HepG2 (cell line): ENCODE results near the gene TNFRSF6B. TPM values are rescaled to one million over a fixed set of nuclear protein-coding genes. Genes with fewer than 3 reads are reported as not detected.

Experiments used
- ATAC-seq: fragments of 200-7000 bp; cut with Tn5 transposase; 3 replicates; pipeline ENCODE4 v1.9.1; 2020; ENCODE audit warnings: mild to moderate bottlenecking, moderate library complexity
- BruUV-seq: library from RNA; stranded (reverse); fragments of 400-500 nt; replicated peaks from 2 replicates; lab custom pipeline; 2021; lab: Mats Ljungman, UMichigan
- CTCF ChIA-PET: fragments of 300-600 bp; formaldehyde crosslinking; extraction: SDS; loops from one replicate; lab custom pipeline; 2021; ENCODE audit warnings: low total read pairs, inconsistent platforms, low intra/inter-chr PET ratio; lab: Yijun Ruan, JAX
- POLR2A ChIA-PET: fragments of 350-600 bp; sonication (Branson Sonifier 250); formaldehyde crosslinking; loops from one replicate; lab custom pipeline; 2020; ENCODE audit warnings: antibody characterized with exemption, inconsistent platforms; lab: Yijun Ruan, JAX
- DNase-seq: peaks from one replicate; pipeline ENCODE4 v3.0.0-alpha.2; 2015; ENCODE audit warnings: low spot score
- FAIRE-seq: peaks from 3 replicates; lab custom pipeline; 2011; peaks lifted over from hg19 to GRCh38; lab: Jason Lieb, UNC
- H2AFZ ChIP-seq: one replicate; pipeline ENCODE4 v1.6.1; 2011; ENCODE audit warnings: low read length, inconsistent platforms
- H3K27ac ChIP-seq: fragments of 300-600 bp; 3 replicates; pipeline ENCODE4 v1.8.0; 2011; ENCODE audit warnings: mixed run types, mild to moderate bottlenecking, mixed read lengths, low read length, inconsistent platforms; ENCODE audit not compliant: insufficient read depth; ENCODE audit errors: extremely low read length
- H3K27me3 ChIP-seq, 2 experiments: fragments of 200-600 bp in 1 of 2; 2 replicates in 1 of 2; 3 replicates in 1 of 2; pipeline versions ENCODE4 v1.6.0 to v1.8.0; 2011; ENCODE audit warnings: low read length in 2 of 2, mild to moderate bottlenecking in 2 of 2, moderate library complexity in 2 of 2, inconsistent platforms in 1 of 2; ENCODE audit not compliant: insufficient read depth in 2 of 2, control insufficient read depth in 1 of 2
- H3K36me3 ChIP-seq, 2 experiments: fragments of 200-600 bp in 1 of 2; replicated peaks in 1 of 2; 2 replicates in 1 of 2; 3 replicates in 1 of 2; pipeline versions ENCODE4 v1.5.1 to v1.8.0; 2011; ENCODE audit warnings: low read length in 2 of 2, inconsistent platforms in 1 of 2; ENCODE audit not compliant: insufficient read depth in 2 of 2, control insufficient read depth in 1 of 2
- H3K4me1 ChIP-seq: 2 replicates; pipeline ENCODE4 v1.5.1; 2012; ENCODE audit warnings: low read length, inconsistent platforms; ENCODE audit not compliant: insufficient read depth
- H3K4me2 ChIP-seq: 2 replicates; pipeline ENCODE4 v1.6.0; 2011; ENCODE audit warnings: low read depth, low read length, inconsistent platforms
- H3K4me3 ChIP-seq, 3 experiments: fragments of 200-600 bp in 1 of 3; sonication (generic), shearing (Covaris generic) in 1 of 3; replicated peaks in 1 of 3; 2 replicates each; pipeline ENCODE4 v1.5.1; 2011 to 2016; ENCODE audit warnings: low read length in 3 of 3, inconsistent platforms in 2 of 3, low read depth in 2 of 3, mild to moderate bottlenecking in 2 of 3, control low read depth in 1 of 3, mixed read lengths in 1 of 3; ENCODE audit not compliant: insufficient read depth in 1 of 3
- H3K79me2 ChIP-seq: one replicate; pipeline ENCODE4 v1.6.1; 2011; ENCODE audit warnings: low read length, inconsistent platforms; ENCODE audit not compliant: insufficient read depth
- H3K9ac ChIP-seq: 2 replicates; pipeline ENCODE4 v1.6.0; 2011; ENCODE audit warnings: mild to moderate bottlenecking, low read depth, low read length, inconsistent platforms; ENCODE audit not compliant: insufficient read depth
- H3K9me3 ChIP-seq: 2 replicates; pipeline ENCODE4 v1.5.1; 2012; ENCODE audit warnings: mild to moderate bottlenecking, low read length
- H4K20me1 ChIP-seq: 2 replicates; pipeline ENCODE4 v1.6.0; 2011; ENCODE audit warnings: inconsistent platforms, mild to moderate bottlenecking, low read length, moderate library complexity; ENCODE audit not compliant: insufficient read depth
- AGO2 ChIP-seq: fragments of 200-400 bp; formaldehyde crosslinking; optimal IDR thresholded peaks from 2 replicates; pipeline ENCODE3; 2017; ENCODE audit warnings: mild to moderate bottlenecking, low read depth, low read length, moderate library complexity
- AKAP8 ChIP-seq: sonication (generic); formaldehyde crosslinking; IDR thresholded peaks from 2 replicates; pipeline ENCODE4 v1.5.1; 2020; ENCODE audit warnings: mild to moderate bottlenecking, missing genetic modification reagents
- ASH2L ChIP-seq: fragments of 300-600, 200-600 bp; sonication (generic); IDR thresholded peaks from 2 replicates; pipeline ENCODE4 v1.7.0; 2017; ENCODE audit warnings: low read depth, mild to moderate bottlenecking, moderate library complexity, mixed read lengths, low read length; ENCODE audit not compliant: insufficient read length
- BRF2 ChIP-seq: sonication (generic); formaldehyde crosslinking; IDR thresholded peaks from 2 replicates; pipeline ENCODE4 v1.8.1; 2022; ENCODE audit warnings: mild to moderate bottlenecking, missing genetic modification reagents
- JUN ChIP-seq: sonication (generic); formaldehyde crosslinking; IDR thresholded peaks from 2 replicates; pipeline ENCODE4 v1.4.0; 2020; ENCODE audit warnings: mild to moderate bottlenecking, missing genetic modification reagents
- PCBP1 ChIP-seq: fragments of 200-400 bp; formaldehyde crosslinking; IDR thresholded peaks from 2 replicates; pipeline ENCODE4 v1.6.1; 2017; ENCODE audit warnings: mild to moderate bottlenecking, low read depth, low read length, borderline replicate concordance
- POLR2G ChIP-seq: fragments of 200-400 bp; formaldehyde crosslinking; IDR thresholded peaks from 2 replicates; pipeline ENCODE4 v1.6.1; 2018; ENCODE audit warnings: mild to moderate bottlenecking, low read depth, low read length, moderate library complexity
- RBFOX2 ChIP-seq: fragments of 200-400 bp; formaldehyde crosslinking; IDR thresholded peaks from 2 replicates; pipeline ENCODE4 v1.6.1; 2017; ENCODE audit warnings: low read depth, mild to moderate bottlenecking, low read length
- RFX5 ChIP-seq: IDR thresholded peaks from 2 replicates; pipeline ENCODE4 v1.6.1; 2011; ENCODE audit warnings: low read depth, low read length, improper control_type of control experiment
- RXRA ChIP-seq: sonication (generic); formaldehyde crosslinking; IDR thresholded peaks from 2 replicates; pipeline ENCODE4 v1.5.1; 2020; ENCODE audit warnings: missing genetic modification reagents
- SATB2 ChIP-seq: sonication (generic); formaldehyde crosslinking; IDR thresholded peaks from 2 replicates; pipeline ENCODE4 v1.5.0; 2020; ENCODE audit warnings: missing genetic modification reagents
- ZNF550 ChIP-seq: sonication (generic); formaldehyde crosslinking; IDR thresholded peaks from 2 replicates; pipeline ENCODE4 v1.4.0; 2020; ENCODE audit warnings: mild to moderate bottlenecking, missing genetic modification reagents, borderline replicate concordance
- ZNF574 ChIP-seq: sonication (generic); formaldehyde crosslinking; IDR thresholded peaks from 2 replicates; pipeline ENCODE4 v1.4.0; 2020; ENCODE audit warnings: missing genetic modification reagents
- ZNF740 ChIP-seq: sonication (generic); formaldehyde crosslinking; IDR thresholded peaks from 2 replicates; pipeline ENCODE4 v1.4.0; 2020; ENCODE audit warnings: missing genetic modification reagents
- ZNF768 ChIP-seq: sonication (generic); formaldehyde crosslinking; IDR thresholded peaks from 2 replicates; pipeline ENCODE4 v1.4.0; 2020; ENCODE audit warnings: missing genetic modification reagents
- ZNF784 ChIP-seq: sonication (generic); formaldehyde crosslinking; IDR thresholded peaks from 2 replicates; pipeline ENCODE4 v1.5.1; 2020; ENCODE audit warnings: missing genetic modification reagents, mild to moderate bottlenecking, borderline replicate concordance
- ZSCAN31 ChIP-seq: sonication (generic); formaldehyde crosslinking; IDR thresholded peaks from 2 replicates; pipeline ENCODE4 v1.5.0; 2020; ENCODE audit warnings: low read depth, mild to moderate bottlenecking, missing genetic modification reagents
- WGBS: methylation state at CpG from one replicate; pipeline ENCODE4 v1.1.6; 2017; ENCODE audit warnings: low lambda C conversion rate; 5-methylcytosine and 5-hydroxymethylcytosine counted together
- in situ Hi-C: cut with HindIII; loops from 2 replicates; pipeline ENCODE4 v1.10.0; 2017; ENCODE audit warnings: low pct_unique_long_range_greater_than_20kb; ENCODE audit not compliant: extremely low pct_ligation_motif_present
- intact Hi-C: fragments of 100-400 bp; cut with micrococcal nuclease; formaldehyde crosslinking; loops from one replicate; pipeline ENCODE4 v1.10.0; 2022; ENCODE audit not compliant: unreplicated experiment
- polyA plus RNA-seq, 8 experiments: library from polyadenylated mRNA; depleted of rRNA in 3 of 8; stranded (reverse) in 7 of 8; unstranded in 1 of 8; fragments of >200 nt; fragmentation: Illumina TruSeq in 4 of 8; extraction: Trizol in 4 of 8; gene quantifications; 2 replicates each; pipeline versions ENCODE4 v1.2.1 to v1.2.3, GENCODE V29; 2011 to 2016; ENCODE audit warnings: low read depth in 4 of 8, missing spikeins in 1 of 8, mixed read lengths in 1 of 8; ENCODE audit not compliant: insufficient read depth in 1 of 8
- total RNA-seq, 5 experiments: library from RNA; depleted of rRNA; stranded (reverse); fragments of >200 nt; fragmentation: Illumina TruSeq; extraction: Trizol; gene quantifications; 2 replicates each; pipeline ENCODE4 v1.2.3, GENCODE V29; 2016; ENCODE audit warnings: low read depth in 1 of 5

The TNFRSF6B gene
- total and polyA plus RNA-seq, 2 of the 13 experiments (the other 11 are each of a cell fraction or from before 2014, with no cell fraction given) = 0.24 TPM; not detected in 1

- intact Hi-C loops (no loop called here), in situ Hi-C loops (loop anchor here (10.0 kb wide), 1 partner anchor 83 kb away; no protein-coding TSS in a partner anchor)
- ATAC-seq (no peak), DNase-seq (no peak), FAIRE-seq (no peak)
- H3K27ac ChIP-seq = no peak overlapping the region
- H3K4me3 ChIP-seq = no peak overlapping the region
- no peaks in the 10 kb centered on the region for H3K27me3 ChIP-seq
- peaks cover 11% of the 10 kb centered on the region for H3K79me2 ChIP-seq
- POLR2A ChIA-PET = interaction anchor here (12.4 kb wide), 1 partner anchor 35 kb away, joined by 190 read pairs; the partner anchor contains the start of genes LIME1 and SLC2A4RG
- TF ChIP-seq ZNF768 (CRISPR knock-in tag) (peak; percentile 10; the same call in 1 of the 2 replicates), POLR2G (peak; percentile 15; the same call in 1 of the 2 replicates), RBFOX2 (peak; percentile 47), ZNF784 (no peak), ASH2L (no peak), SATB2 (no peak), ZNF574 (CRISPR knock-in tag) (0 out of 2 replicates have a peak, but pooled peaks have one; percentile 5), PCBP1 (peak; percentile 89; the same call in 1 of the 2 replicates), RXRA (CRISPR knock-in tag) (0 out of 2 replicates have a peak, but pooled peaks have one; percentile 7), AGO2 (peak; percentile 97), ZNF550 (no peak), BRF2 (CRISPR knock-in tag) (no peak), JUN (CRISPR knock-in tag) (no peak), ZSCAN31 (CRISPR knock-in tag) (no peak), AKAP8 (peak; percentile 67; the same call in 1 of the 2 replicates), RFX5 (no peak), ZNF740 (peak; percentile 73; the same call in 1 of the 2 replicates)
- no peaks in the 10 kb centered on the region for H3K9me3 ChIP-seq
- CTCF ChIA-PET = no interaction called here
- 94% methylated on average over 6 of the region's 14 CpGs for WGBS
- H3K36me3 ChIP-seq = peaks cover 17 to 31% of the 10 kb centered on the region in 2 experiments
- H3K4me1 ChIP-seq = peaks cover 22% of the 10 kb centered on the region
- H3K4me2 ChIP-seq = no peak overlapping the region
- no peak overlapping the region for H2AFZ ChIP-seq
- no TSS peak for BruUV-seq
- no peak overlapping the region for H3K9ac ChIP-seq
- H4K20me1 ChIP-seq = peaks cover 11% of the 10 kb centered on the region; the same call in 1 of the 2 replicates
Measured at GRCh38 chr20:63701329-63702035, 5.0 kb downstream of the TNFRSF6B start.
